ENCODE measurements around the gene DSC2. TPM values are rescaled to one million over a fixed set of nuclear protein-coding genes. Genes with fewer than 3 reads are reported as not detected.
"Not testable (repeated sequence)": the region's sequence is repeated elsewhere in the genome, so short reads cannot be mapped to it uniquely, and the experiment has no call there.

The DSC2 gene
- total and polyA plus RNA-seq, 4 donors = 2.3 to 15.4 (median 10.4) TPM

DNA sequence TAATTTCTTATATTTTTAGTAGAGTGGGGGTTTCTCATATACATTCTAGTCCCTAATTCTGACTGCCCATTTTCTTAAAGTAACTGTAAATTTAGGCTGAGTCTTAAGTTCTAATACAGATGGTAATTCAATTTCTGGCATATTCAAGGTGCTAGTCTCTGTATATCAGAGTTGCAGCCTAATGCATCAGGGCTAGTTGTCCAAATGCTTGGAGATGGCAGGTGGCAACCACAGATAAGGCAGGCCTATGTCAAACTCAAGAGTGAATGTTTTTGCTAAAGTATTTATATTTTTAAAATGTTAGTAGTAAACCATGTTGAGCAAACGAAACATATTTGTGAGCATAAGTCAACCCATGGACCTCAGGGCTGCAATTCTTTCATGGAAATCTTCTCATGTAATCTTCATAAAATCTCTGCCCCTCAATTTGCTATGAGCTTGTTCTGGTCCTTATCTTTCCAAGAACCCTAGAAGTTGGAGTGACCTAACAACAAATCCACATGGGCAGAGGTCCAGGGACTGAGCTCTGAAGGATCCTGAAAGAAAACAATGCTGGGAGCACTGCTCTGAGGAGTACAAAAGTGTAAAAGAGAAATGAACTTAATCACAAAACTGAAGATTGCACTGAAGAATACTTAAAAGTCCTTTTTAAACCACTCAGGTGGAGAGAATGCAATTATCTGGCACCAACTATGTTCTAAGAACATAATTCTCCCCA, 27.3 kb upstream of the DSC2 start:
- H3K4me3 ChIP-seq = no peak overlapping the region
- no peak for DNase-seq
- no peaks in the 10 kb centered on the region for H3K36me3 ChIP-seq (ENCODE audit: control insufficient read depth in 4 of 4, insufficient read depth in 4 of 4, low read length in 4 of 4)
- H3K9me3 ChIP-seq (ENCODE audit: control insufficient read depth in 4 of 4, insufficient read depth in 3 of 4, low read length in 3 of 4) = no peaks in the 10 kb centered on the region
- ATAC-seq (ENCODE audit: insufficient read depth, low FRiP score) = no peak
- no peaks in the 10 kb centered on the region for H3K27me3 ChIP-seq (ENCODE audit: control insufficient read depth in 3 of 3, insufficient read depth in 3 of 3, low read length in 2 of 3)
- H3K4me1 ChIP-seq (ENCODE audit: control insufficient read depth in 5 of 5, insufficient read depth in 5 of 5, low read length in 5 of 5) = no peaks in the 10 kb centered on the region
- no peak overlapping the region for H3K9ac ChIP-seq (ENCODE audit: insufficient read depth in 1 of 2, low read length in 2 of 2)
- no peak overlapping the region for H3K27ac ChIP-seq (ENCODE audit: low read depth in 1 of 2, low read length in 1 of 2)
- TF ChIP-seq, protein P1, sequence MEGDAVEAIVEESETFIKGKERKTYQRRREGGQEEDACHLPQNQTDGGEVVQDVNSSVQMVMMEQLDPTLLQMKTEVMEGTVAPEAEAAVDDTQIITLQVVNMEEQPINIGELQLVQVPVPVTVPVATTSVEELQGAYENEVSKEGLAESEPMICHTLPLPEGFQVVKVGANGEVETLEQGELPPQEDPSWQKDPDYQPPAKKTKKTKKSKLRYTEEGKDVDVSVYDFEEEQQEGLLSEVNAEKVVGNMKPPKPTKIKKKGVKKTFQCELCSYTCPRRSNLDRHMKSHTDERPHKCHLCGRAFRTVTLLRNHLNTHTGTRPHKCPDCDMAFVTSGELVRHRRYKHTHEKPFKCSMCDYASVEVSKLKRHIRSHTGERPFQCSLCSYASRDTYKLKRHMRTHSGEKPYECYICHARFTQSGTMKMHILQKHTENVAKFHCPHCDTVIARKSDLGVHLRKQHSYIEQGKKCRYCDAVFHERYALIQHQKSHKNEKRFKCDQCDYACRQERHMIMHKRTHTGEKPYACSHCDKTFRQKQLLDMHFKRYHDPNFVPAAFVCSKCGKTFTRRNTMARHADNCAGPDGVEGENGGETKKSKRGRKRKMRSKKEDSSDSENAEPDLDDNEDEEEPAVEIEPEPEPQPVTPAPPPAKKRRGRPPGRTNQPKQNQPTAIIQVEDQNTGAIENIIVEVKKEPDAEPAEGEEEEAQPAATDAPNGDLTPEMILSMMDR (IDR thresholded peaks at IDR 0.05; ENCODE audit: control extremely low read depth, extremely low read depth) = no peak
- 61 to 76% methylated on average over 1 of the region's 1 CpG for WGBS, 2 donors

DNA sequence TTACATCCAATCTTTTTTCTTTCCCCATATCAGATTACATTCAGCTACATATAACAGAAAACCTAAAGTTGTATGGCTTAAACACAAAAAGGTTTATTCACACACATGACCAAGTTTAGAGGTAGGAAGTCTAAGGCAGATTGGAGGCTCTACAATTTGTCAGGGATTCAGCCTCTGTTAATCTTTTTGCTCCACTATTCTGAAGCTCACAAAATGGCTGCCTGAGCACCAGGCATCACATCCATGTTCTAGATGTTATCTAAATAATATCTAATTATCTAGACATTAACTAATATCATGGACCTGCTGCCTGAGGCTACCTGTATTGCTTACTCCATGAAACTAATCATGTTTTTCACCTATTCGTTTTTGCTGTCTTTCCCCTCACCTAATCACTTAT, 23.7 kb upstream of the DSC2 start:
- H3K4me1 ChIP-seq (ENCODE audit: control insufficient read depth in 5 of 5, insufficient read depth in 5 of 5, low read length in 5 of 5) = no peaks in the 10 kb centered on the region
- no peak overlapping the region for H3K4me3 ChIP-seq
- DNase-seq (no peak), ATAC-seq (ENCODE audit: insufficient read depth, low FRiP score) (no peak)
- no peak overlapping the region for H3K9ac ChIP-seq (ENCODE audit: insufficient read depth in 1 of 2, low read length in 2 of 2)
- H3K27ac ChIP-seq (ENCODE audit: low read depth in 1 of 2, low read length in 1 of 2) = no peak overlapping the region
- TF ChIP-seq, protein P1 (IDR thresholded peaks at IDR 0.05; ENCODE audit: control extremely low read depth, extremely low read depth) = no peak
- H3K9me3 ChIP-seq (ENCODE audit: control insufficient read depth in 4 of 4, insufficient read depth in 3 of 4, low read length in 3 of 4) = no peaks in the 10 kb centered on the region
- WGBS, 2 donors = 86 to 95% methylated on average over 1 of the region's 1 CpG
- no peaks in the 10 kb centered on the region for H3K36me3 ChIP-seq (ENCODE audit: control insufficient read depth in 4 of 4, insufficient read depth in 4 of 4, low read length in 4 of 4)
- no peaks in the 10 kb centered on the region for H3K27me3 ChIP-seq (ENCODE audit: control insufficient read depth in 3 of 3, insufficient read depth in 3 of 3, low read length in 2 of 3)

DNA sequence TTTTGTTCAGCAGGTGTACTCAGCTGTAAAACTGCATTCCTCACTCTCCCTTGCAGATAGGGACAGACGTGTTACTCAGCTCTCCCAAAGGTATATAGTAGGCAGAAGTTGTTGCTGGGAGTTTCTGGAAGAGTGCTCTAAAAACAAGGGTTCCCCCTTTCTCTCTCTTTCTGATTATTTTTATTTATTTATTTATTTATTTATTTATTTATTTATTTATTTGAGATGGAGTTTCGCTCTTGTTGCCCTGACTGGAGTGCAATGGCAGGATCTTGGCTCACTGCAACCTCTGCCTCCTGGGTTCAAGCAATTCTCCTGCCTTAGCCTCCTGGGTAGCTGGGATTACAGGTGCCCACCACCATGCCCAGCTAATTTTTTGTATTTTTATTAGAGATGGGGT, 20.9 kb upstream of the DSC2 start:
- H3K4me3 ChIP-seq; H3K9ac ChIP-seq (ENCODE audit: insufficient read depth in 1 of 2, low read length in 2 of 2); H3K36me3 ChIP-seq (ENCODE audit: control insufficient read depth in 4 of 4, insufficient read depth in 4 of 4, low read length in 4 of 4); H3K27ac ChIP-seq (ENCODE audit: low read depth in 1 of 2, low read length in 1 of 2); H3K9me3 ChIP-seq (ENCODE audit: control insufficient read depth in 4 of 4, insufficient read depth in 3 of 4, low read length in 3 of 4); H3K4me1 ChIP-seq (ENCODE audit: control insufficient read depth in 5 of 5, insufficient read depth in 5 of 5, low read length in 5 of 5); ATAC-seq (ENCODE audit: insufficient read depth, low FRiP score); H3K27me3 ChIP-seq (ENCODE audit: control insufficient read depth in 3 of 3, insufficient read depth in 3 of 3, low read length in 2 of 3); DNase-seq: not testable (repeated sequence)
- 85 to 97% methylated on average over 2 of the region's 2 CpGs for WGBS, 2 donors

DNA sequence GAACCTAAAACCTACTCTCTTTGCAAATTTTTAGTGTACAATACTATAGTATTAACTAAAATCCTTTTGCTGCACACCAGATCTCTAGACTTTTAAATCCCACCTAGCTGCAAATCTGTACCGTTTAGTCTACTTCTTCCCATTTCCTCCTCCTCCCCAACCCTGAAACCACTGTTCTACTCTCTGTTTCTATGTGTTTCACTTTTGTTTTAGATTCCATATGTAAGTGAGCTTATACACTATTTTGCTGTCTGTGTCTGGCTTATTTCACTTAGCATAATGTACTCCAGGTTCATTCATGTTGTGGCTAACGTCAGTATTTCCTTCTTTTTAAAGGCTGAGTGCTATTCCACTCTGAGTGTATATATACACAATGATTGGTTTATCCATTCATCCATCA, 18.4 kb upstream of the DSC2 start:
- no peaks in the 10 kb centered on the region for H3K36me3 ChIP-seq (ENCODE audit: control insufficient read depth in 4 of 4, insufficient read depth in 4 of 4, low read length in 4 of 4)
- DNase-seq = no peak
- H3K9ac ChIP-seq (ENCODE audit: insufficient read depth in 1 of 2, low read length in 2 of 2) = no peak overlapping the region
- no peak overlapping the region for H3K4me3 ChIP-seq
- WGBS, 2 donors = 57 to 62% methylated on average over 2 of the region's 2 CpGs
- no peaks in the 10 kb centered on the region for H3K27me3 ChIP-seq (ENCODE audit: control insufficient read depth in 3 of 3, insufficient read depth in 3 of 3, low read length in 2 of 3)
- H3K27ac ChIP-seq (ENCODE audit: low read depth in 1 of 2, low read length in 1 of 2) = no peak overlapping the region
- H3K4me1 ChIP-seq (ENCODE audit: control insufficient read depth in 5 of 5, insufficient read depth in 5 of 5, low read length in 5 of 5) = no peaks in the 10 kb centered on the region
- H3K9me3 ChIP-seq (ENCODE audit: control insufficient read depth in 4 of 4, insufficient read depth in 3 of 4, low read length in 3 of 4) = no peaks in the 10 kb centered on the region
- no peak for ATAC-seq (ENCODE audit: insufficient read depth, low FRiP score)
- TF ChIP-seq, protein P1 (IDR thresholded peaks at IDR 0.05; ENCODE audit: control extremely low read depth, extremely low read depth) = no peak
